Heart left ventricle (tissue), 16 donors: ENCODE data around the gene SERHL2. TPM values are rescaled to one million over a fixed set of nuclear protein-coding genes. Genes with fewer than 3 reads are reported as not detected.
"Not testable (repeated sequence)": the region's sequence is repeated elsewhere in the genome, so short reads cannot be mapped to it uniquely, and the experiment has no call there.

Source experiments
- ATAC-seq, 4 donors: fragments of 200-7000 bp; cut with Tn5 transposase; one replicate each; pipeline ENCODE4 v1.9.1; 2020 to 2022; ENCODE audit warnings: moderate library complexity in 4 of 4, mild to moderate bottlenecking in 3 of 4, moderate number of reproducible peaks in 1 of 4
- DNase-seq, 5 donors: peaks; one replicate each; pipeline ENCODE4 v3.0.0-alpha.2; 2020
- H3K27ac ChIP-seq, 12 donors: fragments of 200-600 bp; sonication (generic) in 4 of 12; one replicate each; pipeline versions ENCODE4 v1.5.0 to v1.8.0; 2016 to 2022; ENCODE audit warnings: mild to moderate bottlenecking in 2 of 12
- H3K27me3 ChIP-seq, 9 donors: fragments of 200-600 bp; sonication (generic) in 2 of 9; one replicate each; pipeline versions ENCODE4 v1.5.1 to v1.8.0; 2016 to 2022; ENCODE audit warnings: mild to moderate bottlenecking in 3 of 9
- H3K36me3 ChIP-seq, 9 donors: fragments of 200-600 bp; sonication (generic) in 2 of 9; one replicate each; pipeline versions ENCODE4 v1.5.0 to v1.8.0; 2018 to 2022; ENCODE audit warnings: mild to moderate bottlenecking in 2 of 9
- H3K4me1 ChIP-seq, 12 donors: fragments of 200-600 bp; sonication (generic) in 4 of 12; one replicate each; pipeline versions ENCODE4 v1.5.0 to v1.8.0; 2016 to 2022; ENCODE audit warnings: mild to moderate bottlenecking in 3 of 12
- H3K4me3 ChIP-seq, 12 donors: fragments of 200-600 bp; sonication (generic) in 4 of 12; one replicate each; pipeline versions ENCODE4 v1.5.0 to v1.8.0; 2017 to 2022; ENCODE audit warnings: mild to moderate bottlenecking in 9 of 12, moderate library complexity in 4 of 12
- H3K9me3 ChIP-seq, 12 donors: fragments of 200-600 bp; sonication (generic) in 4 of 12; one replicate each; pipeline versions ENCODE4 v1.5.0 to v1.8.0; 2016 to 2022; ENCODE audit warnings: mild to moderate bottlenecking in 1 of 12
- CTCF ChIP-seq, 12 donors: fragments of 200-600 bp; sonication (generic) in 4 of 12; IDR thresholded peaks; one replicate each; pipeline versions ENCODE4 v1.5.0 to v1.8.0; 2018 to 2022; ENCODE audit warnings: antibody characterized with exemption in 12 of 12, mild to moderate bottlenecking in 5 of 12
- POLR2A ChIP-seq, 2 donors: fragments of 450-650 bp; IDR thresholded peaks; one replicate each; pipeline ENCODE4 v1.6.1; 2017; ENCODE audit warnings: antibody characterized with exemption in 2 of 2, mild to moderate bottlenecking in 2 of 2, moderate library complexity in 2 of 2
- WGBS, 4 donors: extraction: QIAGEN DNeasy Blood & Tissue Kit in 2 of 4; methylation state at CpG; one replicate each; pipeline versions ENCODE4 v1.1.5 to v1.1.7; 2013 to 2018; 5-methylcytosine and 5-hydroxymethylcytosine counted together
- intact Hi-C, 10 donors: fragments of 100-400 bp; cut with DNase I; formaldehyde crosslinking; loops; one replicate each; pipeline versions ENCODE4 v1.11.1 to v1.14.2; 2022
- polyA plus RNA-seq, 2 donors: library from polyadenylated mRNA; stranded (reverse); fragments of 200-250 nt; gene quantifications; one replicate each; pipeline ENCODE4 v1.2.3, GENCODE V29; 2013
- total RNA-seq, 9 donors: library from RNA; depleted of rRNA in 2 of 9; stranded (reverse); fragments of >200 nt in 2 of 9; fragmentation: NEBNext Ultra II Directional in 3 of 9; extraction: Animal tissue kit (Norgen Biotek cat#: 25700) in 3 of 9; gene quantifications; one replicate each; pipeline versions ENCODE4 v1.1.0 to v1.2.4, GENCODE V29; 2016 to 2023
- donor health status: ischemic (EF 13 %, LVEDD 7.1; RV severe dilation, severe dysfunction).
- donor health status: healthy with polysubstance abuse.
- donor health status: DM: no; HTN: yes; CAD: no.
- donor health status: DM: no; HTN: no; CAD: no.
- donor health status: ischemic (EF 25% LVEDD 6.9; RV normal size, moderate dysfunction).
- donor health status: ischemic (EF 25% LVEDD 5.7; RV mildly dilated, moderate dysfunction).
- donor health status: healthy.
- donor health status: DM: yes; HTN: yes; CAD: no.
- donor health status: ischemic (EF 35%, LVEDD 5.7; RV mildly dilated, moderate dysfunction).
- donor health status: nonischemic (EF 11% LVEDD 7.7; RV severe dilation, severe dysfunction).
- donor health status: DM: yes; HTN: yes; CAD: no.
- donor health status: PGD.
- donor health status: ischemic (EF 29% LVEDD 5.4; RV normal size, mild dysfunction).
- donor health status: nonischemic (EF 23%, LVEDD 6.1; RV moderate dilation, normal function).

The SERHL2 gene
- total and polyA plus RNA-seq, 11 donors = 0.90 to 5.3 (median 3.4) TPM

GRCh38 chr22:42562279-42562678 lies 8.5 kb downstream of the SERHL2 start:
- 43 to 63% (median 51%) methylated on average over 8 of the region's 8 CpGs for WGBS, 4 donors
- intact Hi-C loops = no loop called here
- no peaks in the 10 kb centered on the region for H3K9me3 ChIP-seq
- peak overlapping the region in 6 of 12 donors; percentile 1 to 53 (median 16) for H3K27ac ChIP-seq
- no peaks in the 10 kb centered on the region for H3K27me3 ChIP-seq
- peak in 2 of 4 donors; percentile 12 to 25 for ATAC-seq
- no peak overlapping the region for H3K4me3 ChIP-seq
- TF ChIP-seq CTCF (IDR thresholded peaks at IDR 0.05) = no peak
- TF ChIP-seq POLR2A (IDR thresholded peaks at IDR 0.05) = no peak
- no peak for DNase-seq
- peaks cover 0 to 10% (median 0%) of the 10 kb centered on the region in 9 donors for H3K36me3 ChIP-seq
- H3K4me1 ChIP-seq = peaks cover 0 to 19% (median 6%) of the 10 kb centered on the region in 12 donors

GRCh38 chr22:42562684-42563083 lies 8.9 kb downstream of the SERHL2 start:
- ATAC-seq (no peak), DNase-seq (no peak)
- no peak for TF ChIP-seq CTCF (IDR thresholded peaks at IDR 0.05)
- WGBS, 4 donors = 67 to 89% (median 84%) methylated on average over 2 of the region's 2 CpGs
- no peaks in the 10 kb centered on the region for H3K27me3 ChIP-seq
- H3K27ac ChIP-seq = peak overlapping the region in 4 of 12 donors; percentile 1 to 53 (median 9)
- peaks cover 0 to 19% (median 6%) of the 10 kb centered on the region in 12 donors for H3K4me1 ChIP-seq
- H3K36me3 ChIP-seq = peaks cover 0 to 10% (median 0%) of the 10 kb centered on the region in 9 donors
- no peaks in the 10 kb centered on the region for H3K9me3 ChIP-seq
- no peak overlapping the region for H3K4me3 ChIP-seq
- intact Hi-C loops = no loop called here

GRCh38 chr22:42563943-42564342 lies 10.2 kb downstream of the SERHL2 start:
- H3K36me3 ChIP-seq, ATAC-seq, intact Hi-C loops, H3K4me3 ChIP-seq, H3K27me3 ChIP-seq, DNase-seq, H3K27ac ChIP-seq, H3K9me3 ChIP-seq: not testable (repeated sequence)
- WGBS, 4 donors = 87 to 96% (median 90%) methylated on average over 3 of the region's 3 CpGs
- peaks cover 0 to 19% (median 6%) of the 10 kb centered on the region in 12 donors for H3K4me1 ChIP-seq

- Histone ChIP-seq H3K4me3 (no peak overlapping the region), H3K9me3 (no peaks in the 10 kb centered on the region), H3K27me3 (no peaks in the 10 kb centered on the region), H3K4me1 (peaks cover 0 to 19% (median 6%) of the 10 kb centered on the region in 12 donors), H3K27ac (no peak overlapping the region), H3K36me3 (peaks cover 0 to 10% (median 0%) of the 10 kb centered on the region in 9 donors)
- 97 to 99% (median 98%) methylated on average over 17 of the region's 17 CpGs for WGBS, 4 donors
- no peak for TF ChIP-seq CTCF (IDR thresholded peaks at IDR 0.05)
- no peak for TF ChIP-seq POLR2A (IDR thresholded peaks at IDR 0.05)
- ATAC-seq (no peak), DNase-seq (no peak)
- intact Hi-C loops = no loop called here
Observed at GRCh38 chr22:42564699-42565098, 10.9 kb downstream of the SERHL2 start.

- Histone ChIP-seq H3K36me3 (peaks cover 0 to 10% (median 0%) of the 10 kb centered on the region in 9 donors), H3K4me3 (no peak overlapping the region), H3K9me3 (no peaks in the 10 kb centered on the region), H3K4me1 (peaks cover 0 to 19% (median 6%) of the 10 kb centered on the region in 12 donors), H3K27ac (no peak overlapping the region), H3K27me3 (no peaks in the 10 kb centered on the region)
- ATAC-seq = no peak
- intact Hi-C loops = no loop called here
- no peak for DNase-seq
- TF ChIP-seq CTCF (IDR thresholded peaks at IDR 0.05) (no peak), POLR2A (IDR thresholded peaks at IDR 0.05) (no peak)
- WGBS, 4 donors = 90 to 97% (median 95%) methylated on average over 6 to 12 of the region's 12 CpGs
Observed at GRCh38 chr22:42565956-42566355, 12.2 kb downstream of the SERHL2 start.

GRCh38 chr22:42567950-42568349 lies 14.2 kb downstream of the SERHL2 start:
- intact Hi-C loops, ATAC-seq, H3K9me3 ChIP-seq, H3K4me3 ChIP-seq, H3K27me3 ChIP-seq, H3K27ac ChIP-seq, DNase-seq, H3K4me1 ChIP-seq: not testable (repeated sequence)
- WGBS, 4 donors = 64 to 86% (median 75%) methylated on average over 5 of the region's 6 CpGs
- peaks cover 0 to 28% (median 7%) of the 10 kb centered on the region in 9 donors for H3K36me3 ChIP-seq

GRCh38 chr22:42570580-42570979 lies 16.8 kb downstream of the SERHL2 start:
- intact Hi-C loops, H3K9me3 ChIP-seq, ATAC-seq, H3K27ac ChIP-seq, H3K4me3 ChIP-seq, H3K4me1 ChIP-seq, H3K27me3 ChIP-seq: not testable (repeated sequence)
- peaks cover 0 to 39% (median 17%) of the 10 kb centered on the region in 9 donors for H3K36me3 ChIP-seq
- WGBS, 4 donors = 65 to 79% (median 75%) methylated on average over 9 of the region's 9 CpGs
- peak in 1 of 5 donors; percentile 42 for DNase-seq
